ENCODE data around the gene RAB8B.

The RAB8B gene

GRCh38 chr15:63196842-63197241, 7.4 kb downstream of the RAB8B start:
- H3K4me1 ChIP-seq (ENCODE audit: control insufficient read depth, insufficient read depth, low read length), result peaks cover 10% of the 10 kb centered on the region; the same call in 1 of the 2 replicates
- ChIA-PET POLR2A (interaction anchor here (1.6 kb wide), 1 partner anchor 39 kb away, joined by 4 read pairs; the partner anchor contains the start of gene RPS27L), CTCF (interaction anchor here (0.7 kb wide), 1 partner anchor 995 kb away, joined by 3 read pairs; no protein-coding TSS in a partner anchor)

GRCh38 chr15:63197626-63198025, 8.2 kb downstream of the RAB8B start:
- ChIA-PET CTCF (no interaction called here), POLR2A (no interaction called here)
- no peaks in the 10 kb centered on the region for H3K36me3 ChIP-seq (ENCODE audit: control insufficient read depth in 2 of 2, insufficient read depth in 1 of 2, low read length in 2 of 2)
- no peak overlapping the region for H3K27ac ChIP-seq (ENCODE audit: extremely low read depth, low read depth, low read length)
- H3K9me3 ChIP-seq (ENCODE audit: control insufficient read depth, insufficient read depth, low read depth, low read length), result no peaks in the 10 kb centered on the region
- TF ChIP-seq ZNF221 (tag by site-specific recombination; IDR thresholded peaks at IDR 0.05; ENCODE audit: borderline replicate concordance) (no peak), ZBTB17 (tag by site-specific recombination; IDR thresholded peaks at IDR 0.05) (peak; percentile 97), ZFP41 (tag by site-specific recombination; IDR thresholded peaks at IDR 0.05; ENCODE audit: borderline replicate concordance) (no peak), ZNF600 (tag by site-specific recombination; IDR thresholded peaks at IDR 0.05) (0 out of 2 replicates have a peak, but pooled peaks have one; percentile 22), ZNF23 (tag by site-specific recombination; IDR thresholded peaks at IDR 0.05; ENCODE audit: borderline replicate concordance) (peak; percentile 84; the same call in 1 of the 2 replicates)
- no peak overlapping the region for H3K4me3 ChIP-seq (ENCODE audit: low read depth, low read length)
- peaks cover 10% of the 10 kb centered on the region; the same call in 1 of the 2 replicates for H3K4me1 ChIP-seq (ENCODE audit: control insufficient read depth, insufficient read depth, low read length)

More at GRCh38 chr15:63196842-63197241, 7.4 kb downstream of the RAB8B start:
- TF ChIP-seq ZNF580 (tag by site-specific recombination; IDR thresholded peaks at IDR 0.05), result no peak
- TF ChIP-seq SCRT2 (tag by site-specific recombination; IDR thresholded peaks at IDR 0.05), result peak; percentile 92
- no peak for TF ChIP-seq ZNF23 (tag by site-specific recombination; IDR thresholded peaks at IDR 0.05; ENCODE audit: borderline replicate concordance)
- TF ChIP-seq ZNF132 (tag by site-specific recombination; IDR thresholded peaks at IDR 0.05; ENCODE audit: borderline replicate concordance), result no peak
- TF ChIP-seq ZNF266 (tag by site-specific recombination; IDR thresholded peaks at IDR 0.05; ENCODE audit: low read depth), result no peak
- 0 out of 2 replicates have a peak, but pooled peaks have one; percentile 18 for TF ChIP-seq SCRT1 (tag by site-specific recombination; IDR thresholded peaks at IDR 0.05; ENCODE audit: borderline replicate concordance)
- no peak for TF ChIP-seq ZNF175 (tag by site-specific recombination; IDR thresholded peaks at IDR 0.05)
- Histone ChIP-seq H3K9me3 (ENCODE audit: control insufficient read depth, insufficient read depth, low read depth, low read length) (no peaks in the 10 kb centered on the region), H3K27ac (ENCODE audit: extremely low read depth, low read depth, low read length) (no peak overlapping the region), H3K36me3 (ENCODE audit: control insufficient read depth in 2 of 2, insufficient read depth in 1 of 2, low read length in 2 of 2) (no peaks in the 10 kb centered on the region), H3K4me3 (ENCODE audit: low read depth, low read length) (no peak overlapping the region)

- Histone ChIP-seq H3K36me3 (ENCODE audit: control insufficient read depth in 2 of 2, insufficient read depth in 1 of 2, low read length in 2 of 2) (no peaks in the 10 kb centered on the region), H3K9me3 (ENCODE audit: control insufficient read depth, insufficient read depth, low read depth, low read length) (no peaks in the 10 kb centered on the region), H3K4me1 (ENCODE audit: control insufficient read depth, insufficient read depth, low read length) (peaks cover 10% of the 10 kb centered on the region; the same call in 1 of the 2 replicates), H3K27ac (ENCODE audit: extremely low read depth, low read depth, low read length) (no peak overlapping the region), H3K4me3 (ENCODE audit: low read depth, low read length) (no peak overlapping the region)
- ChIA-PET POLR2A (no interaction called here), CTCF (no interaction called here)
- TF ChIP-seq HIC1 (tag by site-specific recombination; IDR thresholded peaks at IDR 0.05) (no peak), ZNF600 (tag by site-specific recombination; IDR thresholded peaks at IDR 0.05) (peak; percentile 64; the same call in 1 of the 2 replicates), ZNF132 (tag by site-specific recombination; IDR thresholded peaks at IDR 0.05; ENCODE audit: borderline replicate concordance) (no peak), OSR2 (tag by site-specific recombination; IDR thresholded peaks at IDR 0.05) (peak; percentile 59; the same call in 1 of the 2 replicates), ZNF518A (tag by site-specific recombination; conservative IDR thresholded peaks at IDR 0.05; ENCODE audit: low read depth) (0 out of 2 replicates have a peak, but pooled peaks have one; percentile 1), ZNF404 (tag by site-specific recombination; IDR thresholded peaks at IDR 0.05) (no peak), PRDM6 (tag by site-specific recombination; IDR thresholded peaks at IDR 0.05) (peak; percentile 90)
These were observed 9.2 kb downstream of the RAB8B start for GRCh38 chr15:63198371-63199250.
